Left lung (tissue), 10 donors: ENCODE results near the gene CTNND2. TPM values are rescaled to one million over a fixed set of nuclear protein-coding genes. Genes with fewer than 3 reads are reported as not detected.

Source experiments
- ATAC-seq: fragments of 200-7000 bp; cut with Tn5 transposase; one replicate; pipeline ENCODE4 v1.9.1; 2020; ENCODE audit warnings: moderate library complexity
- DNase-seq, 4 donors: peaks; one replicate each; pipeline ENCODE4 v3.0.0-alpha.2; 2013 to 2020
- H3K27ac ChIP-seq, 2 donors: fragments of 200-600 bp; sonication (generic) in 1 of 2; one replicate each; pipeline versions ENCODE4 v1.5.0 to v1.8.0; 2020 to 2021
- H3K27me3 ChIP-seq, 2 donors: fragments of 200-600 bp; sonication (generic) in 1 of 2; one replicate each; pipeline versions ENCODE4 v1.5.0 to v1.8.0; 2020 to 2021
- H3K36me3 ChIP-seq, 2 donors: fragments of 200-600 bp; sonication (generic) in 1 of 2; one replicate each; pipeline versions ENCODE4 v1.5.0 to v1.8.0; 2020 to 2021
- H3K4me1 ChIP-seq, 2 donors: fragments of 200-600 bp; one replicate each; pipeline ENCODE4 v1.8.0; 2021
- H3K4me3 ChIP-seq, 2 donors: fragments of 200-600 bp; sonication (generic) in 1 of 2; one replicate each; pipeline versions ENCODE4 v1.5.0 to v1.8.0; 2020 to 2021; ENCODE audit warnings: mild to moderate bottlenecking in 1 of 2
- H3K9me3 ChIP-seq, 2 donors: fragments of 200-600 bp; sonication (generic) in 1 of 2; one replicate each; pipeline versions ENCODE4 v1.5.0 to v1.8.0; 2020 to 2021
- CTCF ChIP-seq, 2 donors: fragments of 200-600 bp; sonication (generic) in 1 of 2; IDR thresholded peaks; one replicate each; pipeline versions ENCODE4 v1.5.0 to v1.8.0; 2021; ENCODE audit warnings: antibody characterized with exemption in 2 of 2
- intact Hi-C, 2 donors: fragments of 100-400 bp; cut with DNase I; formaldehyde crosslinking; loops; one replicate each; pipeline versions ENCODE4 v1.11.2 to v1.14.2; 2022
- polyA plus RNA-seq, 6 donors: library from polyadenylated mRNA; unstranded; fragments of 120-200 nt; gene quantifications; one replicate each; pipeline ENCODE4 v1.2.1, GENCODE V29; 2013; ENCODE audit not compliant: insufficient read length in 6 of 6
- total RNA-seq, 2 donors: library from RNA; stranded (reverse); fragmentation: NEBNext Ultra II Directional; extraction: Animal tissue kit (Norgen Biotek cat#: 25700); gene quantifications; one replicate each; pipeline ENCODE4 v1.2.1, GENCODE V29; 2021
- donor health status: DM: no; HTN: yes; CAD: no.
- donor health status: DM: no; HTN: no; CAD: no.

The CTNND2 gene
- total and polyA plus RNA-seq, 8 donors: 1.2 to 4.2 (median 2.2) TPM; not detected in 1

- Histone ChIP-seq H3K4me3 (no peak overlapping the region), H3K27ac (no peak overlapping the region), H3K36me3 (no peaks in the 10 kb centered on the region), H3K9me3 (no peaks in the 10 kb centered on the region), H3K4me1 (no peaks in the 10 kb centered on the region), H3K27me3 (no peaks in the 10 kb centered on the region)
- no peak for DNase-seq
- TF ChIP-seq CTCF (IDR thresholded peaks at IDR 0.05): no peak
- ATAC-seq: no peak
- intact Hi-C loops: no loop called here
Observed at GRCh38 chr5:10946050-10946449, 958.2 kb downstream of the CTNND2 start.

- no peaks in the 10 kb centered on the region for H3K4me1 ChIP-seq
- H3K27ac ChIP-seq: no peak overlapping the region
- H3K36me3 ChIP-seq: no peaks in the 10 kb centered on the region
- ATAC-seq (no peak), DNase-seq (no peak)
- intact Hi-C loops: no loop called here
- H3K27me3 ChIP-seq: no peaks in the 10 kb centered on the region
- no peak overlapping the region for H3K4me3 ChIP-seq
- H3K9me3 ChIP-seq: no peaks in the 10 kb centered on the region
- TF ChIP-seq CTCF (IDR thresholded peaks at IDR 0.05): no peak
Observed at GRCh38 chr5:10941900-10942299, 962.3 kb downstream of the CTNND2 start.

GRCh38 chr5:10936081-10936855 is 968.0 kb downstream of the CTNND2 start:
- DNase-seq (peak in 1 of 4 donors; percentile 64), ATAC-seq (no peak)
- H3K27ac ChIP-seq: no peak overlapping the region
- H3K4me3 ChIP-seq: no peak overlapping the region
- no peaks in the 10 kb centered on the region for H3K36me3 ChIP-seq
- no peaks in the 10 kb centered on the region for H3K4me1 ChIP-seq
- H3K27me3 ChIP-seq: no peaks in the 10 kb centered on the region
- TF ChIP-seq CTCF (IDR thresholded peaks at IDR 0.05): no peak
- H3K9me3 ChIP-seq: no peaks in the 10 kb centered on the region
- intact Hi-C loops: no loop called here

GRCh38 chr5:10935536-10935935 is 968.7 kb downstream of the CTNND2 start:
- H3K27ac ChIP-seq: no peak overlapping the region
- H3K4me3 ChIP-seq: no peak overlapping the region
- no peaks in the 10 kb centered on the region for H3K9me3 ChIP-seq
- DNase-seq (no peak), ATAC-seq (no peak)
- no peak for TF ChIP-seq CTCF (IDR thresholded peaks at IDR 0.05)
- no peaks in the 10 kb centered on the region for H3K27me3 ChIP-seq
- no peaks in the 10 kb centered on the region for H3K36me3 ChIP-seq
- H3K4me1 ChIP-seq: no peaks in the 10 kb centered on the region
- intact Hi-C loops: no loop called here

- no peaks in the 10 kb centered on the region for H3K27me3 ChIP-seq
- no peak overlapping the region for H3K4me3 ChIP-seq
- ATAC-seq: no peak
- no peak overlapping the region for H3K27ac ChIP-seq
- no peaks in the 10 kb centered on the region for H3K36me3 ChIP-seq
- H3K9me3 ChIP-seq: no peaks in the 10 kb centered on the region
- DNase-seq: no peak
- no peak for TF ChIP-seq CTCF (IDR thresholded peaks at IDR 0.05)
- intact Hi-C loops: no loop called here
- no peaks in the 10 kb centered on the region for H3K4me1 ChIP-seq
Observed at GRCh38 chr5:10934783-10935355, 969.4 kb downstream of the CTNND2 start.
